Gastrocnemius medialis (tissue), 4 donors: Measurements from ENCODE around the gene BCAR1. TPM values are rescaled to one million over a fixed set of nuclear protein-coding genes. Genes with fewer than 3 reads are reported as not detected.

Source experiments
- ATAC-seq, 2 donors: fragments of 150-250 bp; one replicate each; pipeline ENCODE4 v1.9.1; 2016
- DNase-seq, 2 donors: peaks; one replicate each; pipeline ENCODE4 v3.0.0-alpha.2; 2019
- H3K27ac ChIP-seq, 4 donors: fragments of 200-600 bp; sonication (generic); 1 replicate in 1 of 4; 2 replicates in 3 of 4; pipeline ENCODE4 v1.5.1; 2016 to 2018; ENCODE audit warnings: mild to moderate bottlenecking in 2 of 4, moderate library complexity in 1 of 4
- H3K27me3 ChIP-seq, 3 donors: fragments of 200-600 bp; sonication (generic) in 2 of 3; 1 replicate in 1 of 3; 2 replicates in 2 of 3; pipeline versions ENCODE4 v1.5.1 to v1.6.0; 2016 to 2019; ENCODE audit warnings: mild to moderate bottlenecking in 1 of 3, moderate library complexity in 1 of 3
- H3K36me3 ChIP-seq, 2 donors: fragments of 200-600 bp; sonication (generic) in 1 of 2; one replicate each; pipeline ENCODE4 v1.5.1; 2017 to 2018
- H3K4me1 ChIP-seq, 2 donors: fragments of 200-600 bp; sonication (generic) in 1 of 2; one replicate each; pipeline ENCODE4 v1.5.1; 2016 to 2017; ENCODE audit warnings: mild to moderate bottlenecking in 2 of 2
- H3K4me3 ChIP-seq, 4 donors: fragments of 200-600 bp; sonication (generic) in 3 of 4; 1 replicate in 1 of 4; 2 replicates in 3 of 4; pipeline ENCODE4 v1.5.1; 2016 to 2019; ENCODE audit warnings: mild to moderate bottlenecking in 2 of 4
- H3K9me3 ChIP-seq, 3 donors: fragments of 200-600 bp; sonication (generic) in 2 of 3; 1 replicate in 1 of 3; 2 replicates in 2 of 3; pipeline ENCODE4 v1.5.1; 2016 to 2019
- POLR2A ChIP-seq, 2 donors: fragments of 450-650 bp; IDR thresholded peaks; one replicate each; pipeline ENCODE4 v1.6.1; 2017; ENCODE audit warnings: antibody characterized with exemption in 2 of 2, mild to moderate bottlenecking in 2 of 2, moderate library complexity in 2 of 2
- in situ Hi-C, 4 donors: fragments of 200-750 bp; cut with MboI; loops; one replicate each; pipeline versions ENCODE4 v1.15.0 to v1.8.0; 2017; ENCODE audit warnings: low sequenced_read_pairs in 4 of 4
- intact Hi-C: fragments of 100-400 bp; cut with DNase I; formaldehyde crosslinking; loops from one replicate; pipeline ENCODE4 v1.15.1; 2023; ENCODE audit warnings: low total_unique reads
- total RNA-seq, 4 donors: library from RNA; depleted of rRNA; stranded (reverse); fragments of >200 nt; gene quantifications; one replicate each; pipeline versions ENCODE4 v1.1.0 to v1.2.3, GENCODE V29; 2016
- TF ChIP-seq, protein P1 (sequence below), 5 experiments: fragments of 450-650 bp in 3 of 5; fragments of 200-600 bp in 2 of 5; sonication (generic) in 2 of 5; IDR thresholded peaks in 4 of 5; conservative IDR thresholded peaks in 1 of 5; 1 replicate in 4 of 5; 2 replicates in 1 of 5; pipeline ENCODE4 v1.5.1; 2016 to 2019; ENCODE audit warnings: antibody characterized with exemption in 5 of 5, mild to moderate bottlenecking in 3 of 5, moderate library complexity in 3 of 5

The BCAR1 gene
- total RNA-seq, 4 donors from 2014 or later = 101 to 153 (median 145) TPM

DNA sequence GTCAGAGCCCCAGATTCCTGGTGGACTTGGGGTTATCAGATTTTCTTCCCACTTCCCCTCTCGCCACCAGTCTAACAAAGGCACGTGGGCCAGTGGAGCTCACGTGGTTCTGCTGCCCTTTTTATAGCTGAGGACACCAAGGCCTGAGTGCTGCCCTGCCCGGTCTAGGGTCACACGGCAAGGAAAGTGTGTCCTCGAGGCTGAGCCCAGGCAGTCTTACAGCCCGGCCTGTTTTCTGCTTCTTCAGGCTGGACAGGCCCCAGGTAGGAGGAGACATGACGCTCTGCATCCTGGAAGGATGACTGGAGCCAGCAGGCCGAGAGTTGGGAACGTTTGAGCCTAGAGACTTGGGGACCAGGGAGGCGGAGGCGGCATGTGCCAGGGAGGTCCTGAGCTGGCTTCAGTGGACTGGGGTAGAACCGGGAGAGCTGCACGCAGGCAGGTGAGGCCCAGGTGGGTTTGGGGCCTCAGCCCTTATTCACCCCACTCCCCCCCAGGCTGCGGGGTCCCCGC lies 29.1 kb downstream of the BCAR1 start:
- Histone ChIP-seq H3K36me3 (no peaks in the 10 kb centered on the region), H3K9me3 (no peaks in the 10 kb centered on the region), H3K27me3 (no peaks in the 10 kb centered on the region), H3K4me1 (no peaks in the 10 kb centered on the region), H3K4me3 (no peak overlapping the region), H3K27ac (no peak overlapping the region)
- in situ Hi-C loops (loop anchor here in 1 of 4 donors (25.0 kb wide), 1 partner anchor 540 kb away; no protein-coding TSS in a partner anchor), intact Hi-C loops (no loop called here)
- no peak for TF ChIP-seq POLR2A (IDR thresholded peaks at IDR 0.05)
- ATAC-seq (no peak), DNase-seq (no peak)

DNA sequence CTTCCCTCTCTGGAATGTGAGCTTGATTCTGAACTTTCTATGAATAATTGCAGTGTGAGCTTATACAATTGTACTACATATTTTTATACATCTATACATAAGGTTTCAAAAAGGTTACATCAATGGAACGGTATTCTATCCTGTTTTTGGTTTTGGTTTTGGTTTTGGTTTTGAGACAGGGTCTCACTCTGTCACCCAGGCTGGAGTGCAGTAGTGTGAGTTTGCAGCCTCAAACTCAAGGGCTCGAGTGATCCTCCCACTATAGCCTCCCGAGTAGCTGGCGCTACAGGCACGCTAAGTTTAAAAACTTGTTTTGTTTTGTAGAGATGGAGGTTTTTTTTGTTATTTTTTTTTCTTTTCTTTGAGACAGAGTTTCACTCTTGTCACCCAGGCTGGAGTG lies 31.6 kb downstream of the BCAR1 start:
- Histone ChIP-seq H3K4me3 (no peak overlapping the region), H3K36me3 (no peaks in the 10 kb centered on the region), H3K9me3 (no peaks in the 10 kb centered on the region), H3K27ac (no peak overlapping the region), H3K4me1 (no peaks in the 10 kb centered on the region), H3K27me3 (no peaks in the 10 kb centered on the region)
- no peak for DNase-seq
- ATAC-seq = no peak
- in situ Hi-C loops (loop anchor here in 1 of 4 donors (25.0 kb wide), 1 partner anchor 542 kb away; no protein-coding TSS in a partner anchor), intact Hi-C loops (no loop called here)
- no peak for TF ChIP-seq POLR2A (IDR thresholded peaks at IDR 0.05)
- TF ChIP-seq, protein P1, sequence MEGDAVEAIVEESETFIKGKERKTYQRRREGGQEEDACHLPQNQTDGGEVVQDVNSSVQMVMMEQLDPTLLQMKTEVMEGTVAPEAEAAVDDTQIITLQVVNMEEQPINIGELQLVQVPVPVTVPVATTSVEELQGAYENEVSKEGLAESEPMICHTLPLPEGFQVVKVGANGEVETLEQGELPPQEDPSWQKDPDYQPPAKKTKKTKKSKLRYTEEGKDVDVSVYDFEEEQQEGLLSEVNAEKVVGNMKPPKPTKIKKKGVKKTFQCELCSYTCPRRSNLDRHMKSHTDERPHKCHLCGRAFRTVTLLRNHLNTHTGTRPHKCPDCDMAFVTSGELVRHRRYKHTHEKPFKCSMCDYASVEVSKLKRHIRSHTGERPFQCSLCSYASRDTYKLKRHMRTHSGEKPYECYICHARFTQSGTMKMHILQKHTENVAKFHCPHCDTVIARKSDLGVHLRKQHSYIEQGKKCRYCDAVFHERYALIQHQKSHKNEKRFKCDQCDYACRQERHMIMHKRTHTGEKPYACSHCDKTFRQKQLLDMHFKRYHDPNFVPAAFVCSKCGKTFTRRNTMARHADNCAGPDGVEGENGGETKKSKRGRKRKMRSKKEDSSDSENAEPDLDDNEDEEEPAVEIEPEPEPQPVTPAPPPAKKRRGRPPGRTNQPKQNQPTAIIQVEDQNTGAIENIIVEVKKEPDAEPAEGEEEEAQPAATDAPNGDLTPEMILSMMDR (IDR thresholded peaks at IDR 0.05 in 4 of 5, conservative IDR thresholded peaks at IDR 0.05 in 1 of 5) = no peak

DNA sequence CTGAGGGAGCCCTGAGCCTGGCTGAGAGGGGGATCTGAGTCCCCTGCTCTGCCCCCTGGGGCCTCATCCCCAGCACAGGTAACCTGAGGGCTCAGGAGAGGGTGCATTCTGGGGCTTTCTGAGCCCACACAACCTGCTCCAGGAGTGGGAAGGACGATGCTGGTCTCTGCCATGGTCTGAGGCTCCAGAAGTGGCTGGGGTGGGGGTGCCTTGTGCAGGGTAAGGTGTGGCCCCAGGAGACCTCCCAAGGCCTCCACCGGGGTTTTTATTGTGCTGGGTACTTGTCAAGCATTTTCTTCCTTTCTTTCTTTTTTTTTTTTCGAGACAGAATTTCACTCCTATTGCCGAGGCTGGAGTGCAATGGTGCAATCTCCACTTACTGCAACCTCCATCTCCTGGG lies 32.3 kb downstream of the BCAR1 start:
- Histone ChIP-seq H3K4me3 (no peak overlapping the region), H3K27ac (no peak overlapping the region), H3K27me3 (no peaks in the 10 kb centered on the region), H3K36me3 (no peaks in the 10 kb centered on the region), H3K4me1 (no peaks in the 10 kb centered on the region), H3K9me3 (no peaks in the 10 kb centered on the region)
- no peak for DNase-seq
- intact Hi-C loops = no loop called here
- ATAC-seq = no peak
- in situ Hi-C loops = loop anchor here in 1 of 4 donors (25.0 kb wide), 1 partner anchor 543 kb away; no protein-coding TSS in a partner anchor
- TF ChIP-seq POLR2A (IDR thresholded peaks at IDR 0.05) = no peak
- TF ChIP-seq, protein P1 (IDR thresholded peaks at IDR 0.05 in 4 of 5, conservative IDR thresholded peaks at IDR 0.05 in 1 of 5) = no peak

DNA sequence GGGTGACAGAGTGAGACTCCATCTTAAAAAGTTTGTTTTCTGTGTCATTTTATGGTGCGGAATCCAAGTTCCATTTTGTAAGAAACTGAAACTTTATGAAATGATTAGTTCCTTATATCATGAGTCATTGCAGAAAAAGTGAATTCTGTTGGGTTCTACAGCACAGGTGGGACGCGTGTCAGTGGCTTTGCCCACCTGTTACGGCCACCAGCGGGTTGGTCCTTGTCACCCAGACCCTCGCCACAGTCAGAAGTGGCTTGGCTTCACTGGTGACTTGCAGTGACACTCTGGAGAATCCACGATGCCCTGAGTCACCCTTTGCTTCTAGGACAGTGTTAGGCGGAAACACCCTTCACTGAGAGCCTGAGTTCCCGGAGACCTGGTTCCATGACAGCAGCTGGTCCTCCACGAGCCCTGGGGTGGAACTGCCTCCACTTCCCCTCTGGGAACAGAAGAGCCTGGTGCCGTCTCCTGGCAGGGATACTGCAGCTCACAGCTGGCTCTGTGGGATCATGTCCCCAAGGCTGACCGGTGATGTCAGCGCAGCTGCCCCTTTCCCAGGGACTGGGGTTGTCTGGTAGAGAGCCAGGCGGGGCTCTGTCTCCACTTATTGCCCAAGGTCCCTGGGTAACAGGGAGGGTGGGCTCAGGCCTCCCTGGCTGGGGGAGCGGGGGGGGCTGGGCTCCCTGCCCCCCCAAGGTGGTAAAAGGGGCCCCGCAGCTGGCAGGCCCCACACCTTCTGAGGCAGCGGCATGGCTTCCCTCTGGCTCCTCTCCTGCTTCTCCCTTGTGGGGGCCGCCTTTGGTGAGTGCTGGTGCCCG lies 33.0 kb downstream of the BCAR1 start, which contains the start of gene CTRB1:
Gene CTRB1 (plus strand): TSS at position 733 of the 821 bp plus-strand sequence. CDS start 20 bp downstream, at position 753.
- in situ Hi-C loops (loop anchor here in 1 of 4 donors (25.0 kb wide), 1 partner anchor 544 kb away; no protein-coding TSS in a partner anchor), intact Hi-C loops (no loop called here)
- DNase-seq (no peak), ATAC-seq (no peak)
- no peaks in the 10 kb centered on the region for H3K4me1 ChIP-seq
- H3K9me3 ChIP-seq = no peaks in the 10 kb centered on the region
- H3K27ac ChIP-seq = peak within 1 kb of the TSS in 1 of 4 donors; percentile 67
- TF ChIP-seq, protein P1 (IDR thresholded peaks at IDR 0.05 in 4 of 5, conservative IDR thresholded peaks at IDR 0.05 in 1 of 5) = no peak
- TF ChIP-seq POLR2A (IDR thresholded peaks at IDR 0.05) = no peak
- no peaks in the 10 kb centered on the region for H3K27me3 ChIP-seq
- no peaks in the 10 kb centered on the region for H3K36me3 ChIP-seq
- no peak within 1 kb of the TSS for H3K4me3 ChIP-seq

DNA sequence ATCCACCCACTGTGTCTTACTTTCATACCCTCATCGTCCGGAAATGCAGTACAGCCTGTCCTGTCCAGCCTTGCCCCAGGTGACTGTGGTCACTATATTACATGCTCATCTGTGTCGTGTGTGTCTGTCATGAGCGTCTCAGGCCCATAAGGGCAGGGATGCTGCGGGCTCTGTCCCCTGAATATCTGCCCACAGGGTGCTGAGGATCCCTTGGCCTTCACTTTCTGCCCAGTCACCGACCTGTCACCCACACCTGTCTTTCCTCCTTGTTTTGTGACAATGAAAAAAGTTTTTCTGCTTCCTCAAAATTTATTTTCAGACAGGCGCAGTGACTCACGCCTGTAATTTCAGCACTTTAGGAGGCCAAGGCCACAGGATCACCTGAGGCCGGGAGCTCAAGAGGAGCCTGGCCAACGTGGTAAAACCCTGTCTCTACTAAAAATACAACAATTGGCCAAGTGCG lies 34.0 kb downstream of the BCAR1 start:
- in situ Hi-C loops = loop anchor here in 1 of 4 donors (25.0 kb wide), 1 partner anchor 545 kb away; no protein-coding TSS in a partner anchor
- no peaks in the 10 kb centered on the region for H3K36me3 ChIP-seq
- TF ChIP-seq POLR2A (IDR thresholded peaks at IDR 0.05) = no peak
- TF ChIP-seq, protein P1 (IDR thresholded peaks at IDR 0.05 in 4 of 5, conservative IDR thresholded peaks at IDR 0.05 in 1 of 5) = no peak
- intact Hi-C loops = no loop called here
- DNase-seq (peak in 1 of 2 donors; percentile 40), ATAC-seq (peak; percentile 59 to 80)
- no peaks in the 10 kb centered on the region for H3K4me1 ChIP-seq
- no peaks in the 10 kb centered on the region for H3K9me3 ChIP-seq
- H3K4me3 ChIP-seq = no peak overlapping the region
- no peaks in the 10 kb centered on the region for H3K27me3 ChIP-seq
- peak overlapping the region in 1 of 4 donors; percentile 67 for H3K27ac ChIP-seq
